SH-SY5Y (cell line): ENCODE measurements around the gene SIK2.

ENCODE experiments used
- GATA2 ChIP-seq: IDR thresholded peaks from 2 replicates; pipeline ENCODE4 v1.6.1; 2011; ENCODE audit warnings: mild to moderate bottlenecking, low read depth, low read length
- GATA3 ChIP-seq: IDR thresholded peaks from 2 replicates; pipeline ENCODE4 v1.6.1; 2011; ENCODE audit warnings: low read depth, mild to moderate bottlenecking, low read length, moderate library complexity

Gene SIK2

GRCh38 chr11:111601979-111602864, at the start of gene SIK2:
Gene SIK2, plus strand, starts transcription at chr11:111602449. Its CDS starts 115 bp downstream, at chr11:111602564.
- TF ChIP-seq GATA2 = no peak
- TF ChIP-seq GATA3 = no peak

GRCh38 chr11:111554532-111554931, 47.7 kb upstream of the SIK2 start:
- no peak for TF ChIP-seq GATA2
- no peak for TF ChIP-seq GATA3

- TF ChIP-seq GATA3 = no peak
- no peak for TF ChIP-seq GATA2
Measured at GRCh38 chr11:111555255-111555654, 47.0 kb upstream of the SIK2 start.

GRCh38 chr11:111557425-111558111, 44.7 kb upstream of the SIK2 start:
- TF ChIP-seq GATA2 (no peak), GATA3 (no peak)

GRCh38 chr11:111559800-111560464, 42.3 kb upstream of the SIK2 start:
- no peak for TF ChIP-seq GATA3
- no peak for TF ChIP-seq GATA2

- no peak for TF ChIP-seq GATA2
- no peak for TF ChIP-seq GATA3
Measured at GRCh38 chr11:111560800-111561199, 41.4 kb upstream of the SIK2 start.

- TF ChIP-seq GATA2 (no peak), GATA3 (no peak)
Measured at GRCh38 chr11:111561306-111561705, 40.9 kb upstream of the SIK2 start.

- TF ChIP-seq GATA3 (no peak), GATA2 (no peak)
Measured at GRCh38 chr11:111561791-111562325, 40.4 kb upstream of the SIK2 start.

- TF ChIP-seq GATA3 = no peak
- TF ChIP-seq GATA2 = no peak
Measured at GRCh38 chr11:111562692-111563389, 39.4 kb upstream of the SIK2 start.

GRCh38 chr11:111565114-111565720, 37.0 kb upstream of the SIK2 start:
- no peak for TF ChIP-seq GATA3
- TF ChIP-seq GATA2 = no peak

GRCh38 chr11:111566324-111566723, 35.9 kb upstream of the SIK2 start:
- TF ChIP-seq GATA2 (no peak), GATA3 (no peak)

GRCh38 chr11:111569476-111569875, 32.8 kb upstream of the SIK2 start:
- TF ChIP-seq GATA2 (no peak), GATA3 (no peak)

- TF ChIP-seq GATA2 (no peak), GATA3 (no peak)
Measured at GRCh38 chr11:111570796-111571195, 31.5 kb upstream of the SIK2 start.

GRCh38 chr11:111571829-111572501, 30.3 kb upstream of the SIK2 start:
- TF ChIP-seq GATA2 (no peak), GATA3 (no peak)
